ENCODE data around the gene CYP39A1.

DNA sequence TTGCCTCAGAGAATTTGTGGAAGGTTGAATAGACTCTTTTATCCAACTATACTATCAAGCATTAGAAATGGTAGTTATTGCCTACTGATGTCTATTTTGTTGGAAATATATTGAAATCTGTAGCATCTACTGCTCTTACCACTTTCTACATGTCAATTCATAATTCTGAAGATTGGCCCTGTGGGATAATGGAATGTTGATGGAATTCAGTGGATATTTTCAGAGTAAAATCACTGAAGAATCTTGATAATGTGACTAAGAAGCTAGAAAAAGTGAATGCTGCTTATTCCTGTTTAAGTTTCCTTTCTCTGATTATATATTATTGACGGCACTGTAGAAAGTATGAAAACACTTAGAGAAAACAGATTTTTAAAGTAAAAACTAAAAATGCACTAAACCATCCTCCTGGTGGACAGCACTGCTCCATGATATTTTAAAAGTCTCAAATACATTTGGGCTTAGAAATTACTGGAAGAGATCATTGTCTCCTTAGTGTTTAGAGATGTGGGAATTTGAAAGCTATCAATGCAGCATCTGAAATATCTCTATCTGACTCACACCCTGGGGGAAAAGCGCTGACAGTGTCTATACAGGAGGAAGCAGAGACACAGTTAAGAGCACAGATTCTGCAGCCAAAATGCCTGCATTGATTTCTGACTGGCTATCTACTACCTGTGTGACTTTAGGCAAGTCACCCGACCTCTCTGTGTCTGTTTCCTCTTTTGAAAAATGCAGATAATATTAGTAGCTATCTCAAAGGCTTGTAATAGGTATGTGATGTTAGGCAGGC, 123.5 kb downstream of the CYP39A1 start:
- no peak for TF ChIP-seq CTCF (IDR thresholded peaks at IDR 0.05)
- no peak for TF ChIP-seq EP300 (IDR thresholded peaks at IDR 0.05)
